NCI-H2196 (cell line): ENCODE results near the gene SPRYD3.
A peak's percentile ranks its signal among the peaks of the same experiment; 100 is the strongest.

Source experiments
- DNase-seq: peaks from one replicate; lab custom pipeline; 2025; ENCODE audit not compliant: unreplicated experiment; lab: John Stamatoyannopoulos, UW

Gene SPRYD3

GRCh38 chr12:53053218-53054111 is 25.7 kb downstream of the SPRYD3 start:
- peak; percentile 79 for DNase-seq

GRCh38 chr12:53052419-53053217 is 26.6 kb downstream of the SPRYD3 start:
- DNase-seq, result peak; percentile 64

- no peak for DNase-seq
Observed at GRCh38 chr12:53051881-53052412, 27.2 kb downstream of the SPRYD3 start.

- DNase-seq, result no peak
Observed at GRCh38 chr12:53051058-53051880, 27.9 kb downstream of the SPRYD3 start.

- DNase-seq, result no peak
Observed at GRCh38 chr12:53050426-53051057, 28.6 kb downstream of the SPRYD3 start.

GRCh38 chr12:53049571-53050318 is 29.4 kb downstream of the SPRYD3 start, which contains the start of gene TNS2:
TNS2 (plus strand) TSS chr12:53050065; CDS start chr12:53050186, 121 bp downstream.
- no peak for DNase-seq

- DNase-seq, result no peak
Observed at GRCh38 chr12:53048780-53049401, 30.3 kb downstream of the SPRYD3 start.

GRCh38 chr12:53048033-53048779 is 31.0 kb downstream of the SPRYD3 start:
- DNase-seq, result peak; percentile 53

- peak; percentile 91 for DNase-seq
Observed at GRCh38 chr12:53047221-53048032, 31.8 kb downstream of the SPRYD3 start.

- DNase-seq, result peak; percentile 91
Observed at GRCh38 chr12:53046655-53047220, 32.5 kb downstream of the SPRYD3 start.

GRCh38 chr12:53045696-53046045 is 33.5 kb downstream of the SPRYD3 start:
- DNase-seq, result no peak

GRCh38 chr12:53044896-53045695 is 34.1 kb downstream of the SPRYD3 start:
- DNase-seq, result no peak

GRCh38 chr12:53044052-53044581 is 35.1 kb downstream of the SPRYD3 start:
- DNase-seq, result peak; percentile 18

GRCh38 chr12:53042607-53043454 is 36.4 kb downstream of the SPRYD3 start:
- no peak for DNase-seq

- no peak for DNase-seq
Observed at GRCh38 chr12:53039851-53040250, 39.3 kb downstream of the SPRYD3 start.
